Measurements from ENCODE around the gene LRRC61. TPM values are rescaled to one million over a fixed set of nuclear protein-coding genes. Genes with fewer than 3 reads are reported as not detected.
"Not testable (repeated sequence)": the region's sequence is repeated elsewhere in the genome, so short reads cannot be mapped to it uniquely, and the experiment has no call there.

The LRRC61 gene
- total RNA-seq, 1 donor, result 4.0 TPM

DNA sequence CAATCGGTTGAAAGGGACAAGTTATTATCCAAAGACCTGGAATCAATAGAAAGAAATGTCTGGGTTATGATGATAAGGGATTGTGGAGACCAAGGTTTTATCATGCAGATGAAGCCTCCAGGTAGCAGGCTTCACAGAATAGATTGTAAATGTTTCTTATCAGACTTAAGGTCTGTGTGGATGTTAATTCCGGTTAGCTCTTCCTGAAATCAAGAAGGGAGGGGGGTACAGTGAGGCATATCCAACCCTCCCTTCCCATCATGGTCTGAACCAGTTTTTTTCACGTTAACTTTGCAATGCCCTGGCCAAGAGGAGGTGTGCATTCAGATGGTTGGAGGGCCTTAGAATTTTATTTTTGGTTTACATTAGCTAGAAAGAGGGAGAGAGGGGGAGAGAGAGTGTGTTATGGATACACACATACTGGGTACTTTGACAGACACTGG, 9.8 kb upstream of the LRRC61 start:
- H3K27ac ChIP-seq (ENCODE audit: low read depth, low read length), result no peak overlapping the region
- H3K36me3 ChIP-seq (ENCODE audit: insufficient read depth, low read length), result no peaks in the 10 kb centered on the region
- no peaks in the 10 kb centered on the region for H3K9me3 ChIP-seq (ENCODE audit: low read depth, low read length)
- TF ChIP-seq, protein P1, sequence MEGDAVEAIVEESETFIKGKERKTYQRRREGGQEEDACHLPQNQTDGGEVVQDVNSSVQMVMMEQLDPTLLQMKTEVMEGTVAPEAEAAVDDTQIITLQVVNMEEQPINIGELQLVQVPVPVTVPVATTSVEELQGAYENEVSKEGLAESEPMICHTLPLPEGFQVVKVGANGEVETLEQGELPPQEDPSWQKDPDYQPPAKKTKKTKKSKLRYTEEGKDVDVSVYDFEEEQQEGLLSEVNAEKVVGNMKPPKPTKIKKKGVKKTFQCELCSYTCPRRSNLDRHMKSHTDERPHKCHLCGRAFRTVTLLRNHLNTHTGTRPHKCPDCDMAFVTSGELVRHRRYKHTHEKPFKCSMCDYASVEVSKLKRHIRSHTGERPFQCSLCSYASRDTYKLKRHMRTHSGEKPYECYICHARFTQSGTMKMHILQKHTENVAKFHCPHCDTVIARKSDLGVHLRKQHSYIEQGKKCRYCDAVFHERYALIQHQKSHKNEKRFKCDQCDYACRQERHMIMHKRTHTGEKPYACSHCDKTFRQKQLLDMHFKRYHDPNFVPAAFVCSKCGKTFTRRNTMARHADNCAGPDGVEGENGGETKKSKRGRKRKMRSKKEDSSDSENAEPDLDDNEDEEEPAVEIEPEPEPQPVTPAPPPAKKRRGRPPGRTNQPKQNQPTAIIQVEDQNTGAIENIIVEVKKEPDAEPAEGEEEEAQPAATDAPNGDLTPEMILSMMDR (IDR thresholded peaks at IDR 0.05; ENCODE audit: extremely low read depth, low read depth, low read length), result no peak
- H2AFZ ChIP-seq (ENCODE audit: low read length), result no peak overlapping the region
- H4K20me1 ChIP-seq (ENCODE audit: insufficient read depth, low read length), result no peaks in the 10 kb centered on the region
- no peaks in the 10 kb centered on the region for H3K4me1 ChIP-seq (ENCODE audit: insufficient read depth, low read length)
- H3K4me3 ChIP-seq (ENCODE audit: insufficient read depth, low read length), result no peak overlapping the region
- H3K27me3 ChIP-seq (ENCODE audit: insufficient read depth, low read length), result no peaks in the 10 kb centered on the region
- H3K4me2 ChIP-seq (ENCODE audit: insufficient read depth, low read length), result no peak overlapping the region
- DNase-seq (ENCODE audit: insufficient read length, low spot score, missing footprints), result no peak
- H3K79me2 ChIP-seq (ENCODE audit: insufficient read depth, low read length), result no peaks in the 10 kb centered on the region

DNA sequence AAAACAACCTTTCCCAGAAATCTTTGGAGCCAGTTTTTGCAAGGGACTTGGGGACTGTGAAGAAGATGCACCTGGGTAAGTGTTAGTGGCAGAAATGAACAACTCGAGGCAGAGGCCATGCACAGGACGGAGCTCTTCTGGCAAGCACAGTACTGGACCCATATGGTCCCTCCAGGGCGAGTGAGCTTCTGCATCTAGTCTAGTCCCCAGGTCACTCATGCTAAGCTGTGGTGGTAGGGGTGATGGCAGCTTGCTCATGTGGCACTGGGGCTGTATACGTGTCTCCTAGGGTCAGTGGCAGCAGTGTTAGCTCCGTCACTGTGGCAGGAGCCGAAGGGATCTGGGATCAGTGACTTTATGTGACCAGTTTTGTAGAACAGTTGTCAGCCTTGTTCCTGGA, 9.3 kb upstream of the LRRC61 start:
- DNase-seq (ENCODE audit: insufficient read length, low spot score, missing footprints), result no peak
- no peak overlapping the region for H3K4me2 ChIP-seq (ENCODE audit: insufficient read depth, low read length)
- no peaks in the 10 kb centered on the region for H3K9me3 ChIP-seq (ENCODE audit: low read depth, low read length)
- H3K4me1 ChIP-seq (ENCODE audit: insufficient read depth, low read length), result no peaks in the 10 kb centered on the region
- no peak overlapping the region for H3K27ac ChIP-seq (ENCODE audit: low read depth, low read length)
- no peak overlapping the region for H2AFZ ChIP-seq (ENCODE audit: low read length)
- no peaks in the 10 kb centered on the region for H4K20me1 ChIP-seq (ENCODE audit: insufficient read depth, low read length)
- no peaks in the 10 kb centered on the region for H3K27me3 ChIP-seq (ENCODE audit: insufficient read depth, low read length)
- no peaks in the 10 kb centered on the region for H3K79me2 ChIP-seq (ENCODE audit: insufficient read depth, low read length)
- no peaks in the 10 kb centered on the region for H3K36me3 ChIP-seq (ENCODE audit: insufficient read depth, low read length)
- TF ChIP-seq, protein P1 (IDR thresholded peaks at IDR 0.05; ENCODE audit: extremely low read depth, low read depth, low read length), result no peak
- H3K4me3 ChIP-seq (ENCODE audit: insufficient read depth, low read length), result no peak overlapping the region

DNA sequence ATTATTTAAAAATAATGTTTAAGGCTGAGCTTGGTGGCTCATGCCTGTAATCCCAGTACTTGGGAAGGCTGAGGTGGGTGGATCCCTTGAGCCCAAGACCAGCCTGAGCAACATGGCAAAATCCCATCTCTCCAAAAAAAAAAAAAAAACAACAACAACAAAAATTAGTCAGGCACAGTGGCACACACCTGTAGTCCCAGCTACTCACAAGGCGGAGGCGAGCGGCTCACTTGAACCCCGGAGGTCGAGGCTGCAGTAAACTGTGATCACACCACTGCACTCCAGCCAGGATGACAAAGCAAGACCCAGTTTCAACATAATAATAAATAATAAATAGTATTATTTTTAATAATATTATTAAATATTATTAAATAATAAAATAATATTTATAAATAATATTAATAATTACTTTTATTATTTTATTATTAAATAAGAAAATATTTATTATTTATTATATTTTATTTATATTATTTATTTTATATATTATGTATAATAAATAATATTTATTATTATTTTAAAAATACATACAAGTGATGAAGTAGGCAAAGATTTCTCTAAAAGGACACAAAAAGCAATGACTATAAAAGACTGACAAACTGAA, 8.4 kb upstream of the LRRC61 start:
- Histone ChIP-seq H3K4me3 (ENCODE audit: insufficient read depth, low read length) (no peak overlapping the region), H3K79me2 (ENCODE audit: insufficient read depth, low read length) (no peaks in the 10 kb centered on the region), H3K4me1 (ENCODE audit: insufficient read depth, low read length) (no peaks in the 10 kb centered on the region), H3K27ac (ENCODE audit: low read depth, low read length) (no peak overlapping the region), H3K9me3 (ENCODE audit: low read depth, low read length) (no peaks in the 10 kb centered on the region), H2AFZ (ENCODE audit: low read length) (no peak overlapping the region), H3K4me2 (ENCODE audit: insufficient read depth, low read length) (no peak overlapping the region), H3K27me3 (ENCODE audit: insufficient read depth, low read length) (no peaks in the 10 kb centered on the region), H4K20me1 (ENCODE audit: insufficient read depth, low read length) (no peaks in the 10 kb centered on the region), H3K36me3 (ENCODE audit: insufficient read depth, low read length) (no peaks in the 10 kb centered on the region)
- TF ChIP-seq, protein P1 (IDR thresholded peaks at IDR 0.05; ENCODE audit: extremely low read depth, low read depth, low read length), result no peak
- no peak for DNase-seq (ENCODE audit: insufficient read length, low spot score, missing footprints)

DNA sequence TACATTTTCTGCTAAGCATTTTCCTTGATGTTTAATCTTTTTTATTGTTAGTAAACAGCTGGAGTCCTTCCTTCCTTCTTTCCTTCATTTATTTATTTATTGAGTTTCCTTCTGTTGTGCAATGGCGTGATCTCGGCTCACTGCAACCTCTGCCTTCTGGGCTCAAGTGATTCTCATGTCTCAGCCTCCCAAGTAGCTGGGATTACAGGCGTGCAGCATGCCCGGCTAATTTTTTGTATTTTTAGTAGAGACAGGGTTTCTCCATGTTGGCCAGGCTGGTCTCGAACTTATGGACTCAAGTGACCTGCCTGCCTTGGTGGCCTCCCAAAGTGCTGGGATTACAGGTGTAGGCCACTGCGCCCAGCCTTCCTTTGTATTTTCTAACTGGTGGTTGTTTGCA, 6.2 kb upstream of the LRRC61 start:
- not testable (repeated sequence) for H3K4me3 ChIP-seq (ENCODE audit: insufficient read depth, low read length); H3K27me3 ChIP-seq (ENCODE audit: insufficient read depth, low read length); H3K27ac ChIP-seq (ENCODE audit: low read depth, low read length); H3K9me3 ChIP-seq (ENCODE audit: low read depth, low read length); H4K20me1 ChIP-seq (ENCODE audit: insufficient read depth, low read length); H3K79me2 ChIP-seq (ENCODE audit: insufficient read depth, low read length); H3K4me1 ChIP-seq (ENCODE audit: insufficient read depth, low read length); H3K4me2 ChIP-seq (ENCODE audit: insufficient read depth, low read length); H2AFZ ChIP-seq (ENCODE audit: low read length); DNase-seq (ENCODE audit: insufficient read length, low spot score, missing footprints); H3K36me3 ChIP-seq (ENCODE audit: insufficient read depth, low read length)

Data from osteoblast (primary cell).